Measurements from ENCODE around the gene SMARCC2.
"Not testable (repeated sequence)": the region's sequence is repeated elsewhere in the genome, so short reads cannot be mapped to it uniquely, and the experiment has no call there.

SMARCC2 gene

GRCh38 chr12:56158029-56158925 lies 31.0 kb downstream of the SMARCC2 start, which contains the start of gene MYL6:
MYL6 (plus strand) TSS chr12:56158359; CDS start chr12:56158402, 43 bp downstream.
- Histone ChIP-seq H3K27me3 (ENCODE audit: control insufficient read depth, insufficient read depth, low read length) (no peaks in the 10 kb centered on the region), H3K36me3 (ENCODE audit: control insufficient read depth, insufficient read depth, low read length) (peaks cover 36% of the 10 kb centered on the region), H3K4me3 (ENCODE audit: low read length) (peak within 1 kb of the TSS; percentile 57; the same call in 1 of the 2 replicates), H3K27ac (ENCODE audit: low read length) (no peak within 1 kb of the TSS), H3K9me3 (ENCODE audit: control insufficient read depth, insufficient read depth, low read length) (no peaks in the 10 kb centered on the region), H3K4me1 (ENCODE audit: control insufficient read depth, insufficient read depth, low read length) (peaks cover 5% of the 10 kb centered on the region)
- no CpG with 5 or more reads among the region's 30 CpGs for WGBS (ENCODE audit: insufficient coverage, insufficient read length)
- DNase-seq (ENCODE audit: low read depth, low spot score) = peak; percentile 99

DNA sequence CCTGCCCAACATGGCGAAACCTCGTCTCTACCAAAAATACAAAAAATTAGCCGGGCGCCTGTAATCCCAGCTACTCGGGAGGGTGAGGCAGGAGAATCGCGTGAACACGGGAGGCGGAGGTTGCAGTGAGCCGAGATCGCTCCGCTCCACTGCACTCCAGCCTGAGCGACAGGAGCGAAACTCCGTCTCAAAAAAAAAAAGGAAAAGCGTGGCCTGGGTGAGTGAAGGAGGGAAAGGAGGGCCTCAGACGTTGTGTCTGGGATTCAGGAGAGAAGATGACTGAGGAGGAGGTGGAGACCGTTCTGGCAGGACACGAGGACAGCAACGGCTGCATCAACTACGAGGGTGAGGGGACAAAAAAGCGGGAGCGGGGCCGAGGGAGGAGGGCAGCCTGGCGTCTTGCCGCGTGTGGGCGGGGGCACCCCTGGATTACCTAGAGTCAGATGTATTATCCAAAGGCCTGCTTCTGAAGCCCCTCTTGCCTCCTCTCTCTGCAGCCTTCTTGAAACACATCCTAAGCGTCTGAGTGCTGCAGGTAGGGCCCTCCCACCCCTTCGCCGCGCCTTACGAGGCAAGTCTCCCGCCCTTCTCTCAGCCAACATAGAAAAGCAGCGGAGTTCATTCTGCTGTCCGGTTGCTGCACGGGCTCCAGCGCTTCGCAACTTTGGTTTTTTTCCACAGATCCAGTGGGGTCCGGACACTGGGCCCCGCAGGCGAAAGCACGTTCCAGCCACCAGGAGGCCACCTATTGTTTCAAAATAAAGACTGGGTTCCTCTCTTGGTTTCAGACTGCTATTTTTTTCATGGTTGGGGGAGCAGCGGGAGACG lies 31.9 kb downstream of the SMARCC2 start:
- no peaks in the 10 kb centered on the region for H3K9me3 ChIP-seq (ENCODE audit: control insufficient read depth, insufficient read depth, low read length)
- no CpG with 5 or more reads among the region's 45 CpGs for WGBS (ENCODE audit: insufficient coverage, insufficient read length)
- H3K27me3 ChIP-seq (ENCODE audit: control insufficient read depth, insufficient read depth, low read length) = no peaks in the 10 kb centered on the region
- no peak for DNase-seq (ENCODE audit: low read depth, low spot score)
- no peak overlapping the region for H3K27ac ChIP-seq (ENCODE audit: low read length)
- H3K36me3 ChIP-seq (ENCODE audit: control insufficient read depth, insufficient read depth, low read length) = peaks cover 31% of the 10 kb centered on the region
- H3K4me3 ChIP-seq (ENCODE audit: low read length) = peak overlapping the region; percentile 10; the same call in 1 of the 2 replicates
- H3K4me1 ChIP-seq (ENCODE audit: control insufficient read depth, insufficient read depth, low read length) = peaks cover 5% of the 10 kb centered on the region

DNA sequence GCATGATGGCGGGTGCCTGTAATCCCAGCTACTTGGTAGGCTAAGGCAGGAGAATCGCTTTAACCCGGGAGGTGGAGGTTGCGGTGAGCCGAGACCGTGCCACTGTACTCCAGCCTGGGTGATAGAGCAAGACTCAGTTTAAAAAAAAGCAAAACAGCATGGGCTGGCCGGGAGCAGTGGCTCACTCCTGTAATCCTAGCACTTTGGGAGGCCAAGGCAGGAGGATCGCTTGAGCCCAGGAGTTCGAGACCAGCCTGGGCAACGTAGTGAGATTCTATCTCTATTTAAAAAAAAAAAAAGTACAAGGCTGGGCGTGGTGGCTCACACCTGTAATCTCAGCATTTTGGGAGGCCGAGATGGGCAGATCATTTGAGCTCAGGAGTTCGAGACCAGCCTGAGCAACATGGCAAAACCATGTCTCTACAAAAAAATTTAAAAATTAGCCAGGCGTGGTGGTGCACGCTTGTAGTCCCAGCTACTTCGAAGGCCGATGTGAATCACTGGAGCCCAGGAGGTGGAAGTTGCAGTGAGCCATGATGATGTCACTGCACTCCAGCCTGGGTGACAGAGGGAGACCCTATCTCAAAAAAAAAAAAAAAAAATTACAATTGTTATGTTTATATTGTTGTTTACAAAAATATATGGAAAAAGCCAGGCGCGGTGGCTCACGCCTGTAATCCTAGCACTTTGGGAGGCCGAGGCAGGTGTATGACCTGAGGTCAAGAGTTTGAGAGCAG lies 32.7 kb downstream of the SMARCC2 start:
- H3K27ac ChIP-seq (ENCODE audit: low read length); H3K4me1 ChIP-seq (ENCODE audit: control insufficient read depth, insufficient read depth, low read length); H3K27me3 ChIP-seq (ENCODE audit: control insufficient read depth, insufficient read depth, low read length); H3K4me3 ChIP-seq (ENCODE audit: low read length); DNase-seq (ENCODE audit: low read depth, low spot score); H3K9me3 ChIP-seq (ENCODE audit: control insufficient read depth, insufficient read depth, low read length): not testable (repeated sequence)
- H3K36me3 ChIP-seq (ENCODE audit: control insufficient read depth, insufficient read depth, low read length) = peaks cover 25% of the 10 kb centered on the region
- no CpG with 5 or more reads among the region's 21 CpGs for whole genome bisulfite sequencing (ENCODE audit: insufficient coverage, insufficient read length)

DNA sequence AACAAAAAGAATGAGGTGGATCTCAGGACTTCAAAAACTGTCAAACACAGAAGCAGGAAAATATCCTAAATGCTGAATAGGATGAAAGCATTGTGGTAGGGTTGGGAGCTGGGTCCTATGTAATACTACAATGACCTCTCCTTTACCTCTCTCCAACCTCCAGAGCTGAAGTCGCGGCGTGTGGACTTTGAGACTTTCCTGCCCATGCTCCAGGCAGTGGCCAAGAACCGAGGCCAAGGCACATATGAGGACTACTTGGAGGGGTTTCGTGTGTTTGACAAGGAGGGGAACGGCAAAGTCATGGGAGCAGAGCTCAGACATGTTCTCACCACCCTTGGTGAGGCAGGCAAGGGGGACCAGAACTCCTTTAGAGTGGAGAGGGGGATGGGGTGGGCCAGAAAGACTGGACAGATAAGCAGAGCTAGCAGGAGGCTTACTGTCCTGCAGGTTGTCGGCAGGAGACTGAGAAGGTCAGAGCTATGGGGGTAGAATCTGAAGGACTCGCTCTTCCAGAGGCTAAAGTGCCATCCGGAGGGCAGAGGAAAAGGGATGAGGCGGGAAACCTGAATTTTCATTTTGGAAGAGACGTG lies 33.9 kb downstream of the SMARCC2 start:
- no peak for DNase-seq (ENCODE audit: low read depth, low spot score)
- Histone ChIP-seq H3K27ac (ENCODE audit: low read length) (no peak overlapping the region), H3K36me3 (ENCODE audit: control insufficient read depth, insufficient read depth, low read length) (peaks cover 13% of the 10 kb centered on the region; the same call in 1 of the 2 replicates), H3K4me1 (ENCODE audit: control insufficient read depth, insufficient read depth, low read length) (peaks cover 4% of the 10 kb centered on the region), H3K4me3 (ENCODE audit: low read length) (no peak overlapping the region), H3K27me3 (ENCODE audit: control insufficient read depth, insufficient read depth, low read length) (no peaks in the 10 kb centered on the region), H3K9me3 (ENCODE audit: control insufficient read depth, insufficient read depth, low read length) (no peaks in the 10 kb centered on the region)
- no CpG with 5 or more reads among the region's 11 CpGs for WGBS (ENCODE audit: insufficient coverage, insufficient read length)

DNA sequence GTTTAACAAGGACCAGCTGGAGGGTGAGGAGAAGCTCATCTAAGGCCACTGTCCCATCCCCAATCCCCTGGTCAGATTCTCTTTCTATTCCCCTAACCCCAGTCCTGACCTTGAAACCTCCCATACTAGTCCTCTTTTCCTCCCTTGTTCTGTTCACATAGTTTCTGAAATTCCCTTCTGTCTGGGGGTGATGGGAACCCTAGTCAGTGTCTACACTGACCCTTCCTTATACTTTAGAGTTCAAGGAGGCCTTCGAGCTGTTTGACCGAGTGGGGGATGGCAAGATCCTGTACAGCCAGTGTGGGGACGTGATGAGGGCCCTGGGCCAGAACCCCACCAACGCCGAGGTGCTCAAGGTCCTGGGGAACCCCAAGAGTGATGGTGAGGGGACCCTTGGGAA lies 34.5 kb downstream of the SMARCC2 start:
- Histone ChIP-seq H3K4me3 (ENCODE audit: low read length) (no peak overlapping the region), H3K27me3 (ENCODE audit: control insufficient read depth, insufficient read depth, low read length) (no peaks in the 10 kb centered on the region), H3K4me1 (ENCODE audit: control insufficient read depth, insufficient read depth, low read length) (no peaks in the 10 kb centered on the region; the same call in 1 of the 2 replicates), H3K36me3 (ENCODE audit: control insufficient read depth, insufficient read depth, low read length) (peaks cover 7% of the 10 kb centered on the region; the same call in 1 of the 2 replicates), H3K27ac (ENCODE audit: low read length) (no peak overlapping the region), H3K9me3 (ENCODE audit: control insufficient read depth, insufficient read depth, low read length) (no peaks in the 10 kb centered on the region)
- DNase-seq (ENCODE audit: low read depth, low spot score) = no peak
- no CpG with 5 or more reads among the region's 5 CpGs for WGBS (ENCODE audit: insufficient coverage, insufficient read length)

DNA sequence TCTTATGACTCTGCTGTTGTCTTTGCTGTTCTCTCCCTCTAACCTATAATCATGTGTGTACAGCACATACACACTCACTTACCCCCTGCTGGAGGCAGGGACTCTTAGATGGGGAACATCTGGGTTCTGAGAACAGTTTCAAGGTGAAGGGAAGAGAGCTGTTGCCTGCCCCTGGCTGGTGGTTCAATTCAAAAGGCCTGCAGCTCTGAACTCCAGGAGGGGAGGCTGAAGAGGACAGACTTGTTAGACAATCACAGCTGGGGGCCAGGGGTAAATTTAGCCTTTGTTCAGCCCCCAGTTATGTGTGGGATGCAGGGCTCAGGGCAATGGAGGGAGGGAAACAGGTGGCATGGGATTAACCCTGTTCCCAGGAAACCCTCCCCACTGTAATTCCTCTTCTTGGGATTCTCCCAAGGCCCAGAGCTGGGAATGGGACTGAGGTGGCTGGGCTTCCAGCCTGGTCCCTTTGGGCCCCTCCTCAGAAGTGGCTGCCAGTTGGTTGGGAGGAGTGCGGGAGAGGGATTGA lies 35.0 kb downstream of the SMARCC2 start:
- Histone ChIP-seq H3K4me3 (ENCODE audit: low read length) (no peak overlapping the region), H3K9me3 (ENCODE audit: control insufficient read depth, insufficient read depth, low read length) (no peaks in the 10 kb centered on the region), H3K36me3 (ENCODE audit: control insufficient read depth, insufficient read depth, low read length) (peaks cover 4% of the 10 kb centered on the region; the same call in 1 of the 2 replicates), H3K4me1 (ENCODE audit: control insufficient read depth, insufficient read depth, low read length) (no peaks in the 10 kb centered on the region; the same call in 1 of the 2 replicates), H3K27me3 (ENCODE audit: control insufficient read depth, insufficient read depth, low read length) (no peaks in the 10 kb centered on the region), H3K27ac (ENCODE audit: low read length) (no peak overlapping the region)
- no CpG with 5 or more reads among the region's 1 CpG for WGBS (ENCODE audit: insufficient coverage, insufficient read length)
- no peak for DNase-seq (ENCODE audit: low read depth, low spot score)

- Histone ChIP-seq H3K27ac (ENCODE audit: low read length) (no peak overlapping the region), H3K4me1 (ENCODE audit: control insufficient read depth, insufficient read depth, low read length) (no peaks in the 10 kb centered on the region; the same call in 1 of the 2 replicates), H3K27me3 (ENCODE audit: control insufficient read depth, insufficient read depth, low read length) (no peaks in the 10 kb centered on the region), H3K4me3 (ENCODE audit: low read length) (no peak overlapping the region), H3K9me3 (ENCODE audit: control insufficient read depth, insufficient read depth, low read length) (no peaks in the 10 kb centered on the region), H3K36me3 (ENCODE audit: control insufficient read depth, insufficient read depth, low read length) (peaks cover 4% of the 10 kb centered on the region; the same call in 1 of the 2 replicates)
- DNase-seq (ENCODE audit: low read depth, low spot score) = no peak
- no CpG with 5 or more reads among the region's 5 CpGs for whole genome bisulfite sequencing (ENCODE audit: insufficient coverage, insufficient read length)
Measured at GRCh38 chr12:56153678-56154065, 35.6 kb downstream of the SMARCC2 start.

GRCh38 chr12:56152756-56153677 lies 36.3 kb downstream of the SMARCC2 start:
- DNase-seq (ENCODE audit: low read depth, low spot score) = no peak
- Histone ChIP-seq H3K27ac (ENCODE audit: low read length) (no peak overlapping the region), H3K27me3 (ENCODE audit: control insufficient read depth, insufficient read depth, low read length) (no peaks in the 10 kb centered on the region), H3K9me3 (ENCODE audit: control insufficient read depth, insufficient read depth, low read length) (no peaks in the 10 kb centered on the region), H3K4me1 (ENCODE audit: control insufficient read depth, insufficient read depth, low read length) (no peaks in the 10 kb centered on the region; the same call in 1 of the 2 replicates), H3K4me3 (ENCODE audit: low read length) (peak overlapping the region; percentile 86; the same call in 1 of the 2 replicates), H3K36me3 (ENCODE audit: control insufficient read depth, insufficient read depth, low read length) (peaks cover 4% of the 10 kb centered on the region; the same call in 1 of the 2 replicates)
- no CpG with 5 or more reads among the region's 8 CpGs for WGBS (ENCODE audit: insufficient coverage, insufficient read length)
